GM20431 (cell line): Measurements from ENCODE around the gene CASP14.
"Not testable (repeated sequence)": the region's sequence is repeated elsewhere in the genome, so short reads cannot be mapped to it uniquely, and the experiment has no call there.

Experiments
- in situ Hi-C: fragments of 300-500 bp; cut with MseI, MboI; formaldehyde crosslinking; loops from one replicate; pipeline ENCODE4 v1.15.0; 2020; ENCODE audit warnings: low sequenced_read_pairs; ENCODE audit not compliant: unreplicated experiment

The CASP14 gene

GRCh38 chr19:15062036-15062435 is 12.8 kb downstream of the CASP14 start:
- in situ Hi-C loops: no loop called here

GRCh38 chr19:15070386-15070785 is 21.1 kb downstream of the CASP14 start:
- in situ Hi-C loops: not testable (repeated sequence)

- in situ Hi-C loops: no loop called here
Measured at GRCh38 chr19:15072930-15073647, 23.8 kb downstream of the CASP14 start.

GRCh38 chr19:15074371-15074770 is 25.1 kb downstream of the CASP14 start:
- in situ Hi-C loops: no loop called here

- in situ Hi-C loops: no loop called here
Measured at GRCh38 chr19:15075806-15076205, 26.5 kb downstream of the CASP14 start.

DNA sequence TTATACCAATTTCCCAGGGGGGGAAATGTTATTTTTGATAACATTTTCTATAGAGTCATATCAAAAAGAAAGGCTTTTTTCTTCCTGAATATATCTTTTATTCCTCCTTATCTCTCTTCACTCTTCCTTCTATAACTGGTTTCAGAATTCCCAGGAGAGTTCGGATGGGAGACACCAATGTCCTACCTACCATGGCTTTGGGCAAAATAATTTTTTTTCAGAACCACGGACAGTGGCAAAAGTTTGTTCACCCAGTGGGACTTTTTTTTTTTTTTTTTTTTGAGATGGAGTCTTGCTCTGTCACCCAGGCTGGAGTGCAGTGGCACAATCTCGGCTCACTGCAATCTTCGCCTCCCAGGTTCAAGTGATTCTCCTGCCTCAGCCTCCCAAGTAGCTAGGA is 30.7 kb downstream of the CASP14 start:
- in situ Hi-C loops: not testable (repeated sequence)

DNA sequence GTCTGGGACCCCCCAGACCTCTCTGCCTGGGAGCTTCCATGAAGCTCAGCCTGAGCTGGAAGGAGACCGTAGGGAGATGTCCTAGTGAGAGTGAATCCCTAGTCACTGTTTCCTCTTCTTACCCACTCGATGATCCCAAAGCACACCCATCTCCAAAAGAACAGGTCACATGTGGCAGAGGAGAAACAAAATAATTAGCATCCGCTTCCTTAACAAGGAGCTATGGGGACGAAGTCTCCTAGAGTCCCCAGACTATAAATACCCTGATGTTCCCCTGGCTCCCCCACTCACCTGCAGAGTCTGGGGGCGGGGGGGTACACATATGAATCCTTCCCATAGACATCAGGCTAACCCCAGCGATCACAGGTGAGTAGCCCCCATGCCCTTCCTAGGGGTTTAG is 32.6 kb downstream of the CASP14 start, which contains the start of gene OR1I1:
Gene OR1I1 (plus strand): TSS at position 301 of the 400 bp plus-strand sequence. CDS start 4,855 bp downstream, outside the sequence.
- in situ Hi-C loops: no loop called here

GRCh38 chr19:15087182-15087581 is 37.9 kb downstream of the CASP14 start:
- in situ Hi-C loops: no loop called here

DNA sequence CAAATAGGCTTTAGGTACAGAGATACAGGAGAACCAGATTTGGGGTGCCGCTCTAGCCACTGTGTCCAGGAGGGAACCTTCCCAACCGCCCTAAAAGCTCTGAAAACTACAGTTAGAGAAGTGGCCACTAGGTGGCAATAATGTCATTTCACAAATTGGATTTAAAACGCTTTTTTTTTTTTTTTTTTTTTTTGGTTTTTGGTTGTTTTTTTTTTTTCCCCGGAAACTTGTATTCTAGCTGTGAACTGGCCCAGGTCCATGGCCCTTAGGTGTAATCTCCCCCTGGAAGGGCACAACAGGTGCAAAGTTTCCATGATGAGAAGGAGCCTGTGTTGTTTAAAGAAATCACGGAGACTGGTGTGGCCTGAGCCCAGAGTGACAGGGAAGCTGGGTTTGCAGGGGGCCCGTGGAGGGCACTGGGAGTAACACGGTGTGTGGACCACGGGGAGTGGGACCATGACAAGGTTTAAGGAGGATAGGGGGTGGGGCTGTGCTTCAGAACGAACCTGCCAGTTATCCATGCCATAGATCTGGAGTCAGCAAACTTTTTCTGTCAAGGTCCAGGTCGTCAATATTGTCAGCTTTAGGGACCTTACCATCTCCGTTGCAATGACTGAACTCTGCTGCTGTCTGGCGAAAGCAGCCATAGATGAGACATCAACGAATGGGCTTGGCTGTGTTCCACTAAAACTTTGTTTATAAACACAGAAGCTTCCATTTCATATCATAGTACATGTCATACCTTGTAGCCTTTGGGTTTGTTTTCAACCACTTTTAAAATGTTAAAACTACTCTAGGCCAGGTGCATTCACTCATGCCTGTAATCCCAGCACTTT is 42.9 kb downstream of the CASP14 start:
- in situ Hi-C loops: loop anchor here (5.0 kb wide), 1 partner anchor 60 kb away; no protein-coding TSS in a partner anchor

GRCh38 chr19:15093001-15093400 is 43.7 kb downstream of the CASP14 start:
- in situ Hi-C loops: loop anchor here (5.0 kb wide), 1 partner anchor 59 kb away; no protein-coding TSS in a partner anchor

DNA sequence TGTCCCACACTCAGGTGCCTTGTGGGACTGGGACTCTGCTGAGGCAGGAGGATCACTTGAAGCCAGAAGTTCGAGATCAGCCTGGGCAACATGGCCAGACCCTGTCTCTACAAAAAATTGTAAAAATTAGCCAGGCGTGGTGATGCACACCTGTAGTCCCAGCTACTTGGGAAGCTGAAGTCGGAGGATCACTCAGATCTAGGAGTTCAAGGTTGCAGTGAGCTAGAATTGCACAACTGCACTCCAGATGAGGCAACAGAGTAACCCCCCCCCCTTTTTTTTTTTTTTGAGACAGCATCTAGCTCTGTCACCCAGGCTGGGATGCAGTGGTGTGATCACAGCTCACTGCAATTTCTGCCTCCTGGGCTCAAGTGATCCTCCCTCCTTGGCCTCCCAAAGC is 46.9 kb downstream of the CASP14 start:
- in situ Hi-C loops: no loop called here

GRCh38 chr19:15097980-15098379 is 48.7 kb downstream of the CASP14 start:
- in situ Hi-C loops: not testable (repeated sequence)

- in situ Hi-C loops: no loop called here
Measured at GRCh38 chr19:15098460-15098859, 49.2 kb downstream of the CASP14 start.

GRCh38 chr19:15099017-15099582 is 49.8 kb downstream of the CASP14 start:
- in situ Hi-C loops: no loop called here

- in situ Hi-C loops: no loop called here
Measured at GRCh38 chr19:15101479-15102082, 52.3 kb downstream of the CASP14 start.

- in situ Hi-C loops: no loop called here
Measured at GRCh38 chr19:15104003-15104402, 54.7 kb downstream of the CASP14 start.

DNA sequence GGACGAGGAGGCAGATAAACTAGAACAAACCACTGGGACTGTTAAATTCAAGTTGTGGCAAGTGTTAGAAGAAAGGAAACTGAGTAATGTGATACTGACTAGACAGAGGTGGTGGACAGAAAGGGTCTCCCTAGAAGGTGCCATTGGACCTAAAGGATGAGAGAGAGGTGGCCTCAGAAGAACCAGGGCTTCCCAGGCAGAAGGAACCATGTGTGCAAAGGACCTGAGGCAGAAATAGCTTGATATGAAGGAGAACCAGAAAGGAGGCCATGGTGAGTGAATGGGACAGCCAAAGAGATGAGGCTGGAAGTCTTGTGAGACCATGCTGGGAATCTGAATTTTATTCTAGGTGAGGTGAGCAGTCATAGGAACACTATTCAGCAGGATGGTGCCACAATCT is 55.1 kb downstream of the CASP14 start:
- in situ Hi-C loops: no loop called here

DNA sequence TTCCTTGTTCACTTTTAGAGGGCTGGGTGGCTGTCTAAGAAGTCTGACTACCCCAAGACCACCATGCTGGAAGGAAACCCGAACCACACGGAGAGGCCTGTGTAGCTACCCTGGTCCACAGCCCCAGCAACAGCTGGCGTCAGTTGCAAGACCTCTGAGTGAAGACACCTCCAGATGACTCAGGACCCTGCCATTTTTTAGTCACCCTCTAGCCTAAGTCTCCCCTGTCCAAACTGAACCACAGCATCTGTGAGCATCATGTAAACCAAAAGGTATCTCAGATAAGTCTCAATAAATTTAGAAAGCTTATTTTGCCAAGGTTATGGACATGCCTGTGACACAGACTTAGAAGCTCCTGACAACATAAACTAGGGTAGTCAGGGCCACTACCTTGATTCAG is 55.8 kb downstream of the CASP14 start:
- in situ Hi-C loops: no loop called here

- in situ Hi-C loops: no loop called here
Measured at GRCh38 chr19:15107061-15108010, 58.1 kb downstream of the CASP14 start, which contains the start of gene SYDE1. SYDE1 (plus strand) TSS chr19:15107401; CDS start chr19:15107434, 33 bp downstream.
